Panc1 (cell line): ENCODE results near the gene DYNLRB2.

Experiments used
- POLR2AphosphoS5 ChIP-seq: IDR thresholded peaks from 2 replicates; pipeline ENCODE4 v1.6.1; 2012; ENCODE audit warnings: mild to moderate bottlenecking, low read depth, low read length, moderate library complexity
- SIN3A ChIP-seq: IDR thresholded peaks from 2 replicates; pipeline ENCODE4 v1.6.1; 2012; ENCODE audit warnings: low read depth, mild to moderate bottlenecking, low read length, moderate library complexity, borderline replicate concordance; ENCODE audit not compliant: insufficient read depth
- TF ChIP-seq, protein P1 (sequence below): fragments of 450-650 bp; IDR thresholded peaks from 2 replicates; pipeline ENCODE4 v1.5.1; 2017; ENCODE audit warnings: mild to moderate bottlenecking
- TF ChIP-seq, protein P2 (sequence below), 2 experiments: IDR thresholded peaks; 2 replicates each; pipeline ENCODE4 v1.6.1; 2011 to 2012; ENCODE audit warnings: low read depth in 2 of 2, control low read depth in 1 of 2, low read length in 1 of 2, mild to moderate bottlenecking in 1 of 2, moderate library complexity in 1 of 2; ENCODE audit not compliant: insufficient read depth in 1 of 2

DNA sequence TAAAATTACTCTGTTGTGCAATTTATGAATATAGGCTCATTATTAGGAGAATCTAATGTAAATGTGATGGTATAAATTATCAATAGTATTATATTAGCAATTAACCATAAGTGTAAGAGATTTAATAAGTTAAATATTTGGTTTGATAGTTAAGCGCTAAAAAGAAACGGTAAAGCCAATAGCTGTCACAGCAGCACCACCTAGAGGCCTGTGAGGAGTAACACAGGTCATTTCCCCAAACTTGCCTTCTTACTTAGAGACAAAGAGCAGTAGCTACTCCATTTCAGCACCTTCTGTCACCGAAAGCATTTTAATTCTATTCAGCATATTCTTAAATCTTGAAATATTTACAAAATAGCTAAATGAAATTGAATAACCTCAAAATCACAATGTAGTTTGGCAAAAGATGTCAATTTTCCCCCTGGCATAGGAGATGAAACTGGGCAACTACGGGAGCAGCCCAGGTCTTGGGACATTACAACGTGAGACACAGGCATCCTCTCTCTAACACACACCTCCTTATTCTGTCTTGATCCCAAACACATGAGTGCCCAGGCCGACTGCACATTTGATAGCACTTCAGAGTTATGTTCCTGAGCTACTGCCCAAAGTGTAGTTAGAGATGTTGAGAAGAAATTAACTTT lies 14.3 kb upstream of the DYNLRB2 start:
- TF ChIP-seq, protein P1, sequence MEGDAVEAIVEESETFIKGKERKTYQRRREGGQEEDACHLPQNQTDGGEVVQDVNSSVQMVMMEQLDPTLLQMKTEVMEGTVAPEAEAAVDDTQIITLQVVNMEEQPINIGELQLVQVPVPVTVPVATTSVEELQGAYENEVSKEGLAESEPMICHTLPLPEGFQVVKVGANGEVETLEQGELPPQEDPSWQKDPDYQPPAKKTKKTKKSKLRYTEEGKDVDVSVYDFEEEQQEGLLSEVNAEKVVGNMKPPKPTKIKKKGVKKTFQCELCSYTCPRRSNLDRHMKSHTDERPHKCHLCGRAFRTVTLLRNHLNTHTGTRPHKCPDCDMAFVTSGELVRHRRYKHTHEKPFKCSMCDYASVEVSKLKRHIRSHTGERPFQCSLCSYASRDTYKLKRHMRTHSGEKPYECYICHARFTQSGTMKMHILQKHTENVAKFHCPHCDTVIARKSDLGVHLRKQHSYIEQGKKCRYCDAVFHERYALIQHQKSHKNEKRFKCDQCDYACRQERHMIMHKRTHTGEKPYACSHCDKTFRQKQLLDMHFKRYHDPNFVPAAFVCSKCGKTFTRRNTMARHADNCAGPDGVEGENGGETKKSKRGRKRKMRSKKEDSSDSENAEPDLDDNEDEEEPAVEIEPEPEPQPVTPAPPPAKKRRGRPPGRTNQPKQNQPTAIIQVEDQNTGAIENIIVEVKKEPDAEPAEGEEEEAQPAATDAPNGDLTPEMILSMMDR = peak; percentile 71; the same call in 1 of the 2 replicates
- TF ChIP-seq SIN3A (no peak), POLR2AphosphoS5 (no peak)
- TF ChIP-seq, protein P2, sequence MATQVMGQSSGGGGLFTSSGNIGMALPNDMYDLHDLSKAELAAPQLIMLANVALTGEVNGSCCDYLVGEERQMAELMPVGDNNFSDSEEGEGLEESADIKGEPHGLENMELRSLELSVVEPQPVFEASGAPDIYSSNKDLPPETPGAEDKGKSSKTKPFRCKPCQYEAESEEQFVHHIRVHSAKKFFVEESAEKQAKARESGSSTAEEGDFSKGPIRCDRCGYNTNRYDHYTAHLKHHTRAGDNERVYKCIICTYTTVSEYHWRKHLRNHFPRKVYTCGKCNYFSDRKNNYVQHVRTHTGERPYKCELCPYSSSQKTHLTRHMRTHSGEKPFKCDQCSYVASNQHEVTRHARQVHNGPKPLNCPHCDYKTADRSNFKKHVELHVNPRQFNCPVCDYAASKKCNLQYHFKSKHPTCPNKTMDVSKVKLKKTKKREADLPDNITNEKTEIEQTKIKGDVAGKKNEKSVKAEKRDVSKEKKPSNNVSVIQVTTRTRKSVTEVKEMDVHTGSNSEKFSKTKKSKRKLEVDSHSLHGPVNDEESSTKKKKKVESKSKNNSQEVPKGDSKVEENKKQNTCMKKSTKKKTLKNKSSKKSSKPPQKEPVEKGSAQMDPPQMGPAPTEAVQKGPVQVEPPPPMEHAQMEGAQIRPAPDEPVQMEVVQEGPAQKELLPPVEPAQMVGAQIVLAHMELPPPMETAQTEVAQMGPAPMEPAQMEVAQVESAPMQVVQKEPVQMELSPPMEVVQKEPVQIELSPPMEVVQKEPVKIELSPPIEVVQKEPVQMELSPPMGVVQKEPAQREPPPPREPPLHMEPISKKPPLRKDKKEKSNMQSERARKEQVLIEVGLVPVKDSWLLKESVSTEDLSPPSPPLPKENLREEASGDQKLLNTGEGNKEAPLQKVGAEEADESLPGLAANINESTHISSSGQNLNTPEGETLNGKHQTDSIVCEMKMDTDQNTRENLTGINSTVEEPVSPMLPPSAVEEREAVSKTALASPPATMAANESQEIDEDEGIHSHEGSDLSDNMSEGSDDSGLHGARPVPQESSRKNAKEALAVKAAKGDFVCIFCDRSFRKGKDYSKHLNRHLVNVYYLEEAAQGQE (IDR thresholded peaks at IDR 0.05; ENCODE audit: insufficient read depth in 1 of 2, low read depth in 2 of 2, low read length in 1 of 2) = no peak
